ENCODE data around the gene VPS51. TPM values are rescaled to one million over a fixed set of nuclear protein-coding genes. Genes with fewer than 3 reads are reported as not detected.

The VPS51 gene
- total and polyA plus RNA-seq, 2 of the 13 experiments (the other 11 are each of a cell fraction or from before 2014, with no cell fraction given) = 76.3 to 90.6 TPM

DNA sequence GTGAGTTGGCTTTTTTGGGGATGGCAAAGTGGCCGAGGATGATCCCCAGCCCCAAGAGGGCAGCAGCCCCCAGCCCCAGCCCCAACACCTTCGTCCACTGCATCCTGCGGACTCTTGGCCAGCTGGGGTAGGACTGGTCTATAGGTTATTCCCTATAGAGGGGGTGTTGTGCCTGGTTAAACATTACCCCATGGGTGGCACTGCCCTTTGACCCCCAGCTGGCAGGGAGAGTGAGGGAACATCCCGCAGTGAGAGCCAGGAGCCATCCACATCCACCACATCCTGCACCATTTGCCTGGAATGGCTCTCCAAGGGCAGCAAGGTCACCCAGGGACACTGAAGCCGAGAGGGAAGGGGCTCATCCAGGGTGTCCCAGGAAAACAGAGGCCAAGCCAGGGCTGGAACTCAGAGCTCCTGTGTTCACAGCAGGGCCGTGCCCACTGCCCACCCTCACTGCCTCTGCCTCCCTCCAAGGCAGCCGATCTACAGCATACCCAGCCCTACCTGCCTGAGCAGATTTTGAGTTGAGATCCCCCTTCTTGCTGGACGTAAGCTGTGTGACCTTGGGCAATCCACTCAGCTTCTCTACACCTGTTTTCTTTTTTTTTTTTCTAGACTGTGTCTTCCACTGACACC, 37.5 kb upstream of the VPS51 start, which contains the start of gene NAALADL1 (continued):
- TF ChIP-seq, protein P1, sequence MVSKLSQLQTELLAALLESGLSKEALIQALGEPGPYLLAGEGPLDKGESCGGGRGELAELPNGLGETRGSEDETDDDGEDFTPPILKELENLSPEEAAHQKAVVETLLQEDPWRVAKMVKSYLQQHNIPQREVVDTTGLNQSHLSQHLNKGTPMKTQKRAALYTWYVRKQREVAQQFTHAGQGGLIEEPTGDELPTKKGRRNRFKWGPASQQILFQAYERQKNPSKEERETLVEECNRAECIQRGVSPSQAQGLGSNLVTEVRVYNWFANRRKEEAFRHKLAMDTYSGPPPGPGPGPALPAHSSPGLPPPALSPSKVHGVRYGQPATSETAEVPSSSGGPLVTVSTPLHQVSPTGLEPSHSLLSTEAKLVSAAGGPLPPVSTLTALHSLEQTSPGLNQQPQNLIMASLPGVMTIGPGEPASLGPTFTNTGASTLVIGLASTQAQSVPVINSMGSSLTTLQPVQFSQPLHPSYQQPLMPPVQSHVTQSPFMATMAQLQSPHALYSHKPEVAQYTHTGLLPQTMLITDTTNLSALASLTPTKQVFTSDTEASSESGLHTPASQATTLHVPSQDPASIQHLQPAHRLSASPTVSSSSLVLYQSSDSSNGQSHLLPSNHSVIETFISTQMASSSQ (IDR thresholded peaks at IDR 0.05; ENCODE audit: low read depth) = peak; percentile 93
- TF ChIP-seq, protein P1 (CRISPR knock-in tag; IDR thresholded peaks at IDR 0.05; ENCODE audit: borderline replicate concordance) = peak; percentile 96
- TF ChIP-seq, protein P2, sequence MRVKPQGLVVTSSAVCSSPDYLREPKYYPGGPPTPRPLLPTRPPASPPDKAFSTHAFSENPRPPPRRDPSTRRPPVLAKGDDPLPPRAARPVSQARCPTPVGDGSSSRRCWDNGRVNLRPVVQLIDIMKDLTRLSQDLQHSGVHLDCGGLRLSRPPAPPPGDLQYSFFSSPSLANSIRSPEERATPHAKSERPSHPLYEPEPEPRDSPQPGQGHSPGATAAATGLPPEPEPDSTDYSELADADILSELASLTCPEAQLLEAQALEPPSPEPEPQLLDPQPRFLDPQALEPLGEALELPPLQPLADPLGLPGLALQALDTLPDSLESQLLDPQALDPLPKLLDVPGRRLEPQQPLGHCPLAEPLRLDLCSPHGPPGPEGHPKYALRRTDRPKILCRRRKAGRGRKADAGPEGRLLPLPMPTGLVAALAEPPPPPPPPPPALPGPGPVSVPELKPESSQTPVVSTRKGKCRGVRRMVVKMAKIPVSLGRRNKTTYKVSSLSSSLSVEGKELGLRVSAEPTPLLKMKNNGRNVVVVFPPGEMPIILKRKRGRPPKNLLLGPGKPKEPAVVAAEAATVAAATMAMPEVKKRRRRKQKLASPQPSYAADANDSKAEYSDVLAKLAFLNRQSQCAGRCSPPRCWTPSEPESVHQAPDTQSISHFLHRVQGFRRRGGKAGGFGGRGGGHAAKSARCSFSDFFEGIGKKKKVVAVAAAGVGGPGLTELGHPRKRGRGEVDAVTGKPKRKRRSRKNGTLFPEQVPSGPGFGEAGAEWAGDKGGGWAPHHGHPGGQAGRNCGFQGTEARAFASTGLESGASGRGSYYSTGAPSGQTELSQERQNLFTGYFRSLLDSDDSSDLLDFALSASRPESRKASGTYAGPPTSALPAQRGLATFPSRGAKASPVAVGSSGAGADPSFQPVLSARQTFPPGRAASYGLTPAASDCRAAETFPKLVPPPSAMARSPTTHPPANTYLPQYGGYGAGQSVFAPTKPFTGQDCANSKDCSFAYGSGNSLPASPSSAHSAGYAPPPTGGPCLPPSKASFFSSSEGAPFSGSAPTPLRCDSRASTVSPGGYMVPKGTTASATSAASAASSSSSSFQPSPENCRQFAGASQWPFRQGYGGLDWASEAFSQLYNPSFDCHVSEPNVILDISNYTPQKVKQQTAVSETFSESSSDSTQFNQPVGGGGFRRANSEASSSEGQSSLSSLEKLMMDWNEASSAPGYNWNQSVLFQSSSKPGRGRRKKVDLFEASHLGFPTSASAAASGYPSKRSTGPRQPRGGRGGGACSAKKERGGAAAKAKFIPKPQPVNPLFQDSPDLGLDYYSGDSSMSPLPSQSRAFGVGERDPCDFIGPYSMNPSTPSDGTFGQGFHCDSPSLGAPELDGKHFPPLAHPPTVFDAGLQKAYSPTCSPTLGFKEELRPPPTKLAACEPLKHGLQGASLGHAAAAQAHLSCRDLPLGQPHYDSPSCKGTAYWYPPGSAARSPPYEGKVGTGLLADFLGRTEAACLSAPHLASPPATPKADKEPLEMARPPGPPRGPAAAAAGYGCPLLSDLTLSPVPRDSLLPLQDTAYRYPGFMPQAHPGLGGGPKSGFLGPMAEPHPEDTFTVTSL (CRISPR knock-in tag; IDR thresholded peaks at IDR 0.05; ENCODE audit: borderline replicate concordance) = 0 out of 2 replicates have a peak, but pooled peaks have one; percentile 14
- TF ChIP-seq ZSCAN29 (CRISPR knock-in tag; conservative IDR thresholded peaks at IDR 0.05) (0 out of 2 replicates have a peak, but pooled peaks have one; percentile 33), TEAD3 (CRISPR knock-in tag; optimal IDR thresholded peaks at IDR 0.05; ENCODE audit: borderline replicate concordance) (peak; percentile 56), DRAP1 (CRISPR knock-in tag; IDR thresholded peaks at IDR 0.05) (0 out of 2 replicates have a peak, but pooled peaks have one; percentile 21), ZNF710 (CRISPR knock-in tag; IDR thresholded peaks at IDR 0.05; ENCODE audit: borderline replicate concordance) (peak; percentile 64; the same call in 1 of the 2 replicates), PHF21A (CRISPR knock-in tag; IDR thresholded peaks at IDR 0.05) (peak; percentile 55; the same call in 1 of the 2 replicates), NR2F6 (IDR thresholded peaks at IDR 0.05) (peak; percentile 86), NR2F6 (CRISPR knock-in tag; IDR thresholded peaks at IDR 0.05) (peak; percentile 92), ZFY (CRISPR knock-in tag; IDR thresholded peaks at IDR 0.05) (0 out of 2 replicates have a peak, but pooled peaks have one; percentile 10), ZNF652 (CRISPR knock-in tag; IDR thresholded peaks at IDR 0.05; ENCODE audit: borderline replicate concordance, low read depth) (no peak), MTA1 (CRISPR knock-in tag; IDR thresholded peaks at IDR 0.05; ENCODE audit: borderline replicate concordance) (peak; percentile 41; the same call in 1 of the 2 replicates), MTF1 (CRISPR knock-in tag; IDR thresholded peaks at IDR 0.05) (no peak)
- TF ChIP-seq, protein P3, sequence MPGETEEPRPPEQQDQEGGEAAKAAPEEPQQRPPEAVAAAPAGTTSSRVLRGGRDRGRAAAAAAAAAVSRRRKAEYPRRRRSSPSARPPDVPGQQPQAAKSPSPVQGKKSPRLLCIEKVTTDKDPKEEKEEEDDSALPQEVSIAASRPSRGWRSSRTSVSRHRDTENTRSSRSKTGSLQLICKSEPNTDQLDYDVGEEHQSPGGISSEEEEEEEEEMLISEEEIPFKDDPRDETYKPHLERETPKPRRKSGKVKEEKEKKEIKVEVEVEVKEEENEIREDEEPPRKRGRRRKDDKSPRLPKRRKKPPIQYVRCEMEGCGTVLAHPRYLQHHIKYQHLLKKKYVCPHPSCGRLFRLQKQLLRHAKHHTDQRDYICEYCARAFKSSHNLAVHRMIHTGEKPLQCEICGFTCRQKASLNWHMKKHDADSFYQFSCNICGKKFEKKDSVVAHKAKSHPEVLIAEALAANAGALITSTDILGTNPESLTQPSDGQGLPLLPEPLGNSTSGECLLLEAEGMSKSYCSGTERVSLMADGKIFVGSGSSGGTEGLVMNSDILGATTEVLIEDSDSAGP (CRISPR knock-in tag; IDR thresholded peaks at IDR 0.05; ENCODE audit: borderline replicate concordance) = peak; percentile 47; the same call in 1 of the 2 replicates
